NCI-H748 treated with DMSO at 0.1 percent for 48 hours (cell line): ENCODE measurements around the gene THRSP.
"Not testable (repeated sequence)": the region's sequence is repeated elsewhere in the genome, so short reads cannot be mapped to it uniquely, and the experiment has no call there.

Experiments used
- DNase-seq: peaks from one replicate; lab custom pipeline; 2025; lab: John Stamatoyannopoulos, UW

The THRSP gene

DNA sequence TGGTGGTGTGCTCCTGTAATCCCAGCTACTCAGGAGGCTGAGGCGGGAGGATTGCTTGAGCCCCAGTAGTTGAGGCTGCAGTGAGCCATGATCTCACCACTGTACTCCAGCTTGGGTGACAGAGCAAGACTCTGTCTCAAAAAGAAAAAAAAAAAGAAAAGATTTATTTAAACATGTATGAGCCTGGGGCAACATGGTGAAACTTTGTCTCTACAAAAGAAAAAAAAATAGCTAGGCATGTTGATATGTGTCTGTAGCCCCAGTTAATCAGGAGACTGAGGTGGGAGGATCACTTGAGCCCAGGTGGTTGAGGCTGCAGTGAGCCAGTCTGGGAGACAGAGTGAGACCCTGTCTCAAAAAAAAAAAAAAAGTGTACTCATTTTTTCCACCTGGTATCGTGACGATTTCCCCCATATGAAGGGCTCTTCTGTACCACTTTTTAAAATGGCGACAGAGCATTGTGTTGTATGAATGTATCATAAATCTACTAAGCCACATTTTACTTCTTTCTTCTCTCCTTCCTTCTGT, 24.2 kb upstream of the THRSP start:
- DNase-seq: no peak

GRCh38 chr11:78039919-78040671, 23.6 kb upstream of the THRSP start:
- DNase-seq: peak; percentile 27

DNA sequence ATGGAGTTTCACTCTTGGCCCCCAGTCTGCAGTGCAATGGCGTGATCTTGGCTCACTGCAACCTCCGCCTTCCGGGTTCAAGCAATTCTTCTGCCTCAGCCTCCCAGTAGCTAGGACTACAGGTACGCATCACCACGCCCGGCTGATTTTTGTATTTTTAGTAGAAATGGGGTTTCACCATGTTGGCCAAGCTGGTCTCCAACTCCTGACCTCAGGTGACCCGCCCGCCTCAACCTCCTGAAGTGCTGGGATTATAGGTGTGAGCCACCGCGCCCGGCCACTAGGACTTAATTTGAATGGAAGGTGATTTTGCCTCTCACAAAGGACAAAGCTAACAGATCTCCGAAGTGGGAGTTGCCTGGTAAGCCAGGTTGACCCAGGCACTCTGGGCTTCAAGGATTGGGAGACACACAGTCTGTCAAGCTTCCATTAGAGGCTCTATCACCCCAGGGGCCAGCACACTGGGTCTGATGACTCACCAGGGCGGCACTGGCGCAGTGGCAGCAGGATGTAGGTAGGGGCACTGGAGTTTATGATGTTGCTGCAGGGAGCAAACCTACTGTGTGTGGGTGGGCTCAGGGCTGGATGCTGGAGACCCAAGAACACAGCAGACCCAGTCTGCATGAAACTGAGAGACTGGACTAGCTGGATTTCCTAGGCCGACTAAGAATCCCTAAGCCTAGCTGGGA, 22.8 kb upstream of the THRSP start:
- no peak for DNase-seq

GRCh38 chr11:78041380-78041719, 22.3 kb upstream of the THRSP start:
- DNase-seq: not testable (repeated sequence)

DNA sequence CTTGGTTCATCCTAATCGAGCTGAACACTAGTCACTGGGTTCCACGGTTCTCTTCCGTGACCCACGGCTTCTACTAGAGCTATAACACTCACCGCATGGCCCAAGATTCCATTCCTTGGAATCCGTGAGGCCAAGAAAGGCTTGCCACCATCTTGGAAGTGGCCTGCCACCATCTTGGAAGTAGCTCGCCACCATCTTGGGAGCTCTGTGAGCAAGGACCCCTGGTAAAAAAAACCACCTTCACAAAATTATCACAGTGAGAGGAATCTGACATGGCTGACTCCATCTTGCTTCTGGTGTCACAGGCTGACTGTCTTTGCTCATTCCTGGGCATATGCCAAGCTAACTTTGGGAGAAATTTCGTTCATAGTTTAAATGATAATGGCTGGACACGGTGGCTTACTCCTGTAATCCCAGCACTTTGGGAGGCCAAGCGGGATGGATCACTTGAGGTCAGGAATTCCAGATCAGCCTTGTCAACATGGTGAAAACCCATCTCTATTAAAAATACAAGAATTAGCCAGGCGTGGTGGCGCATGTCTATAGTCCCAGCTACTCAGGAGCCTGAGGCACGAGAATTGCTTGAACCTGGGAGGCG, 21.7 kb upstream of the THRSP start:
- no peak for DNase-seq

GRCh38 chr11:78044706-78045105, 19.0 kb upstream of the THRSP start:
- no peak for DNase-seq

DNA sequence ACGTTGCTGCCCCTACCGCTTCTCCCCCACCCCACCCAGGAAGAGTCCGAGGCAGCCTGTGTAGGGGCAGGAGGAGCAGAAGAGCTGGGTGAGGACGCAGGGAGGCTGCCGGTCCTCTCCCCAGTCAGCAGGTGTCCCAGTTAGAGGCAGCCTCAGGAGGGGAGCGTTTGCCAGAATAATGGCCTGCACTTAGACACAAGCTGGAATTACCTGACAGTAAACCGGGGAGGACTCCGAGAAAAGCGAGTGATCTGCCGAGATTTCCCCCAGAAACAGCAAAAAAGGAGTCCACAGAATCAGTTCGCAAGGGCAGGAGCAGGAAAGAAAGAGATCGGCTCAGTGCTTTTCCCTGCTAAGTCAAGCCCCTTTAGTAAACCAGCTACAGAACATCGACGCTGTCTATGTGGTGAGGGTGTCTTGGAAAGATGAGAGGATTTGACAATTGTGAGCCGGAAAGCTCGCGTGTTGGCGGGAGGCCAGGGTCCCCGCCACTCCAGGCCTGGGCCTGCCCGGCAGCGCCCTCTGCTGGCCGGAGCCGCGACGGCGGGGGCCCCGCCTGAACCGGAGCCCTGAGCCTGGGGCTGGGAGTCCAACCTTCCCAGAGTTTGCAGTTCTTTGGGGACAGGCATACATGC, 17.7 kb upstream of the THRSP start:
- DNase-seq: peak; percentile 43

DNA sequence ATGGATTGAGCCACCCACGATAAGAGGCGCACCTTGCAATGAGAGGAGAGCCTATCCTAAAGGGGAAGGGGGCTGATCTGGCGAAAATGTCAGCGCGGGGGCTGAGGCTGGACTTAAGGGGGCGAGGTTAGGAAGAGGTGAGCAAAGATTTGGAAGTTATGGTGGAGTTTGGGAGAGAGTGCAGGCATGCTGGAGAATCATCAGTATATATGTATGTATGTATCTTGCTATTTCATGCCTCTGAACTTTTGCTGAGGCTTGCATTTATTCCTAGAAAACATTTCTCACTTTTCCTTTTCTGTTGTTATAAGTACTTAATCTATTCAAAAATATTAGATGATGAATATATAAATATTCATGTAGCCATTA, 17.2 kb upstream of the THRSP start:
- no peak for DNase-seq

GRCh38 chr11:78048561-78048960, 15.1 kb upstream of the THRSP start:
- DNase-seq: no peak

DNA sequence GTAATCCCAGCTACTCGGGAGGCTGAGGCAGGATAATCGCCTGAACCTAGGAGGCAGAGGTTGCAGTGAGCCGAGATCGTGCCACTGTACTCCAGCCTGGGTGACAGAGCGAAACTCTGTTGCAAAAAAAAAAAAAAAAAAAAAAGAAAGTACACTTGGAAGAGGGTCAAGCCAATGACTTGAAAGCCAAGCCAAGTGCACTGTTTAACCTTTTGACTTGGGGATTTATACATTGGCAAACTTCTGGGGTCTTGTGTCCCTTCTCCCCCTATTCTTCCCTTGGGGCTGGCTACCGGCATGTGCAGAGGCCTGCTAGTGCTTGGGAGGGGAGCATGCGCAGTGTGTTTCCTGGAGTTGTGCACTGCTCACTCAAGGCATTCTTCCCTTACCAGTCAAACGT, 14.3 kb upstream of the THRSP start:
- DNase-seq: no peak

GRCh38 chr11:78050964-78051831, 12.5 kb upstream of the THRSP start:
- no peak for DNase-seq

DNA sequence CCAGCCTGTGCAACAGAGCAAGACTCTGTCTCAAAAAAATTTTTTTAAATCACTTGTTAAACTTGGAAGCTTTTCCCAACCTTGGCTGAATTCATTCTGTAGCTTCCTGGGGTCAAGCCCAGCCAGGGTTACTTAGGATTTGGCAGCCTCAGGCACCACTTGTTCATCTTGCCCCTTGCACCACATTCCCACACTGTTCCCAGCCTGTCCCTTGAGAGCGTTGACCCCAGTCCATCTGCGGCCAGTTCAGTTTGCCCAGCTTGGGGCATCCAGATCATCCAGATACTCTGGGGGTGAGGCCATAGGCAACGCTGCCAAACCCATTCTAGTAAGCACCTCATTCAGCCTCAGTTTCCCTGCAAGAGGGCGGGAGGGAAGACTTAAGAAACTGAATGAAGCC, 8.7 kb upstream of the THRSP start:
- no peak for DNase-seq

DNA sequence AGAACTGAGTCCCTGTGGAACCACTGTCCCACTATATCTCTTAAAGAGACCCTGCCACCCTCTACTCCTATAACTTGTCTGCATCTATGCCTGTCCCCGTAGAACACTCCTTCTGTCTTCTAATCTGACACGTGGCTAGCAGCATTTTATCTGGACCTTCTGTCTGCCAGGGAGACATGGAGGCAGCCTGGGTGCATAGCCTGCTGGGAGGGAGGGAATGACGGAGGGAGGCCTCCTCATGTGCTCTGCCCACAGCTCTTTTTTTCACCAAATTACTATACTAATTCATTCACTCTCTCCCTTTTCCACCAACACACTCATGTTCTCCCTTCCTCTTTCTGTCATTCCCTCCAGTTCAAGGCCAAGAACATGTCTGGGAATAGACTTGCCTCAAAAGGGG, 7.6 kb upstream of the THRSP start:
- DNase-seq: no peak

DNA sequence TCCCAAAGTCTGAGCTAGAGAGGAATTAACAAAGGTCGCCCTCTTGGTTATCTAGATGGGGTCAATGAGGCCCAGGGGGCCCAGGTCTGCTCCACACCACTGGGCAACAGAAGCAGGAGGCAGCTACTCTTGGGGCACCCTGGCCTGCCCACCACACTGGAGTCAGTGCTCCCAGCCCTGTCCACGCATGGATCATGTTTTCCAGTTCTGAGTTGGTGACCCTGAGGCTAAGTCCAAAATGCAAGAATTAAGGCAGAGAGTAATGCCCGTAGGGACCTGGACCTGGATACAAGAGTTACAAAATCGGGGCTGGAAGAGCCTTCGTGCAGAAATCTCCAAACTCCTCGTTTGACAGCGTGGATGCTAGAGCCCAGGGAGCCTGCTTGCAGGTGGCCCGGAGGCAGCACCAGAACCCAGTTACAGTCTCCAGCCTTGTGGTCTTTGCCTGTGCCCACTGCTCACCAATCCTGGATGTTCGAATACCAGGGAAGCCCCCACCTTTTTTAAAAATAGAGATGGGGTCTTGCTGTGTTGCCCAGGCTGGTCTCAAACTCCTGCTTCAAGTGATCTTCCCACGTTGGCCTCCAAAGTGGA, 6.1 kb upstream of the THRSP start:
- no peak for DNase-seq

GRCh38 chr11:78059749-78060328, 3.8 kb upstream of the THRSP start:
- DNase-seq: not testable (repeated sequence)

DNA sequence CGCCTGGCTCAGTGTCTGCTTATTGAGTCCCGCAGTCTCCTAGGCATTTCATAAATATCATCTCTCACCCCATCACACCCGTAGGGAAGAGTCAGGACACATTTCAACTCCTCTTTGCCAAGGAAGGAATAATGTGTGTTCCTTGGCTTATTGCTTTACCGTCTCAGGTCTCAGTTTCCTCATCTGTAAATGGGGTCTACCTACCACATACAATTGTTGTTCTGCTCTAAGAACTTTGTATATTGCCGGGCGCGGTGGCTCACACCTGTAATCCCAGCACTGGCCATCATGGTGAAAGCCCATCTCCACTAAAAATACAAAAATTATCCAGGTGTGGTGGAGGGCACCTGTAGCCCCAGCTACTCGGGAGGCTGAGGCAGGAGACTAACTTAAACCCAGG, 3.1 kb upstream of the THRSP start:
- DNase-seq: no peak

- no peak for DNase-seq
Observed at GRCh38 chr11:78061088-78061920, 2.4 kb upstream of the THRSP start.

GRCh38 chr11:78061921-78062311, 1.7 kb upstream of the THRSP start:
- DNase-seq: no peak

DNA sequence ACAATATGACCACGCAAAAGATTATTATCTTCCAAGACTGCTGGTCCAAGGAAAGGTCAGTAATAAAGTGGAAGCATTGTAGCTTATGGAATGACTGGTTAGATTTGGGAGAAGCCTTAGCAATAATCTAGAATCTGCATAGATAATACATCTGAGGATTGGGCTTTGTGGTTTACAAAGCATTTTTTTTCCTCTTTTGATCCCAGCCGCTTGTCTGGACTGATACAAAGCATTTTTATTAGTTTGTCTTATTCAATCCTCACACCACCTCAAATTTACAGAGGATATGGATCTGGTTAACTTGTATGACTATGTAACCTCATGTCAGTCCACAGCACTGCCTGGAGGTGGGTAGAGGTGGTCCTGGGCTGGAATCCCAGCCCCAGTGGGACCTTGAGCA, 990 bp upstream of the THRSP start:
- DNase-seq: no peak

DNA sequence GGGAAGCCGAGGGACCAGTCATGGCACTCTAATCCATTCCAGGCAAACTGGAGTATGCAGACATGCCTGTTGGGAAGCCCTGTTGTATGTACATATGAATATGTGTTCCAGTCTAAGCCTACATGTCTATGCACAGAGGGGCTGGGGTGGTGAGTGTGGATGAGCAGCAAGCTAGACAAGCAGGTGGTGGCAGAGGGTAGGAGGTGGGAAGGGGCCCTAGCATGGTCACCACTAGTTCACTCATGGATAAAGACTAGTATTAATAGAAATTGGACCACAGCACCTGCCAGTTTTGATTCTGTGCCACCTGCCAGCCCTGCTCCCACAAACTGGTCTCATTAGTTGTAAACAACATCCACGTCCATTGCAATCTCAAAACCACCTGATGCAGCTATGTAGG, 1.5 kb downstream of the THRSP start:
- no peak for DNase-seq
